Suppressor macrophage treated with lipopolysaccharide for 4 hours (primary cell): ENCODE results near the gene CAMTA1.
"Not testable (repeated sequence)": the region's sequence is repeated elsewhere in the genome, so short reads cannot be mapped to it uniquely, and the experiment has no call there.

Experiments
- DNase-seq: peaks from one replicate; pipeline ENCODE4 v3.0.0-alpha.2; 2020

The CAMTA1 gene

DNA sequence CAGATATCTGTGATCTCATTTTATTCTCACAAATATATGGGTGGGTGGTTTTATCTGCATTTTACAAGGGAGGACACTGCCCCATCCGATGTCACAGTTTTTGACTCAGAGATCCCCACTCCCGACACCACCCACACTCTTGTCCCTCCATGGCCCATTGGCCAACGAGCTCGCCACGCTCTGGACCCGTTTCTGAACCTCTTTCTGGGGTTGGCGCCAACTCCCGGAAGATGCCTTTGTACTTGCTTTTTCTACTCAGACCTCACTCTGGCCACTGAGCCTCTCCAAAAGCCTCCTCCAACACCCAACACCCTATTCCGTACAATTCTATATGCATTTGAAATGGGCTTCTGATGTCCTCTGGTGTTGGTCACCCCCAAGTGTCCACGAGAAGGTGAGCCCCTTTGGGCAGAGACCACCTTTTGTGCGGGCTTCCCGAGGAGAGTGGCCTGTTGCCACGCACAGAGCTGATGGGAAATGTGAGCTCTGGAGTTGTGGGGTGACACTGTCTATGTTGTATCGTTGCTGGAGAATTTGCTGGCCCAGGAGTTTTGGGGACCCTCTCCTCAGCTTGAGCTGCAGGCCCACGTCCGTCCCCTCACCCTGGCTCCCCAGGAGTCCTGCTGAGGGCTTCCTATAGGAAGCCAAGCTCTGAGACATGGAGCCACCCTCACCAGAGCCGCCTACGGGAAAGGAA lies 618.9 kb downstream of the CAMTA1 start:
- no peak for DNase-seq

DNA sequence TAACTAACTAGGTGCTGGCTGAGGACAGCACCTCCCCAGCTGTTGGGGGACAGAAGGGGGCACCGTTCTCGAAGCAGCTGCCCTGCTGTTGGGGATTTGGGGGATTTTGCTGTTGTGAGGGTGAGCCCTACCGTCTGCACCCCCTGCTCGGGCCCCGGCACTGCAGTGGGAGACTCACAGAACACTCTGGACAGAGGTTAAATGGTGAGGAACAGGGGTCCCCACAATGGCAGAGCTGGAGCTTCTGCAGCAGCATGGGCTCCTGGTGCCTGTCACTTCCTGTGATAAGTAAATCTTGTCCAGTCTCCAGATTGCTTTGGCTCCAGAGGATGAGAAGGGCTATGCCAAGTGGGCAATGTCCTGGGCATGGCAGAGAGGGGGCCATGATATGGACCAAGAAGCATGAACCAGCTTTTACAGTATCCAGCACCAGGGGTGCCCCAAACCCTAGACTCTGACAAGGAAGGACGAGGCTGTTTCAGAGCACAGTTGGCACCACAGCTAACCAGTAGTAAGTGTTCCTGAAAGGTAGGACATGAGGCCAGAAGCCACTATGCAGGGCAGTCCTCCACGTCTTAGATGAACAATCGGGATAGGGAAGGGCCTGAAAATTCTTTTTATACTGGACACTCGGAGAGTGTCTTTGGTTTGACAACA lies 620.7 kb downstream of the CAMTA1 start:
- no peak for DNase-seq

- no peak for DNase-seq
Observed at GRCh38 chr1:7406641-7407543, 621.6 kb downstream of the CAMTA1 start.

DNA sequence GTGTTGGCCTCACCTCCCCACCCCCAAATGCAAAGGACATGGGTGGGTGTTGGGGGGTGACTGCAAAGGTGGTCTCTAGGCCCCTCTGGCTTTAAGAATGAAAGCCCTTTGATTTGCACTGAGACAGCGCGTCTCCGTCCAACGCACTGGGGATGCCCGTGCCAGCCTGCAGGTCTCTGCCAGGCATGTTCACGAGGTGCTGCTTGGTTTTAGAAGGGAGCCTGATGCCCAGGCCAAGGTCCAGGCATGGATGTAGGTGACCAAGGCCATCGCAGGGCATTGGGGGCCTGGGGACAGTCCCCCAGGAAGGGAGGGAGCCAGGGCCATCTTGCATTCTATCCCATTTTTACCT lies 622.3 kb downstream of the CAMTA1 start:
- DNase-seq = no peak

DNA sequence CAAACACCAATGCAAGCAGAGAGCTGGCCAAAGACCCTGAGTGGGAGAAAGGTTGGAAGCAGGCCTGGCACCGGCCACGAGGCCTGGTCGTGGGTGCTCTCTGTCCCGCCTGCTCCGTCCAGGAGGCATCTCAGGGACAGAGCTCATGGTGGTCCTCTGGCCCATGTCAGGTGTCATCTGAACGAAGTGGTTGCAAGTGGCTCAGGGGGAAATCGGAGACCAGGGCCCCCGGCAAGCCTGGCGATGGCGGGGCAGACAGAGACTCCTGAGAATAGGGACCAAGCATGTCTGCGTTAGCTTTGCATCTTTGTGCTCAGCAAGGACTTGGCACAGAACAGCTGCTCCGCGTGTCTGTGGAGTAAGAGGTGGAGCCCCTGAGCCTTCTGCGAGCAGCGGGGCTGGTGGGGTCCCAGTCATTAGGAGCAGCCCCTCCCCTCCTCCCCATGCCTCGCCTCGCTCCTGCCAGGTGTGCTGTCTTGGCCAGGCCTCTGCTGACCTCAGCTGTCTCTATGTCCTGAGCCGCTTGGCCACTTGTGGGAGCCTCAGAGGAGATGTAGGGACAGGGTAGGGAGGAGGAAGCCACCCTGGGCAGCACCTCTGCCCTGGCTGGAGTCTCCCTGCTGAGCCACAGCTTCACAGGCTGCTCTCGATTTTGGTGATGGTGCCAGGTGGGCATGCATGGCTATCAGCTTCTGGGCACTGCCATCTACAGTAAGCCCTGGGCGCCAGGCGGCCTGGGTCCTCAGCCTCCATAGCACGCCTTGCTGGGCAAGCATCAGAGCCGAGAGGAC lies 622.9 kb downstream of the CAMTA1 start:
- no peak for DNase-seq

GRCh38 chr1:7408771-7409150 lies 623.5 kb downstream of the CAMTA1 start:
- no peak for DNase-seq

GRCh38 chr1:7409278-7409677 lies 624.0 kb downstream of the CAMTA1 start:
- no peak for DNase-seq

DNA sequence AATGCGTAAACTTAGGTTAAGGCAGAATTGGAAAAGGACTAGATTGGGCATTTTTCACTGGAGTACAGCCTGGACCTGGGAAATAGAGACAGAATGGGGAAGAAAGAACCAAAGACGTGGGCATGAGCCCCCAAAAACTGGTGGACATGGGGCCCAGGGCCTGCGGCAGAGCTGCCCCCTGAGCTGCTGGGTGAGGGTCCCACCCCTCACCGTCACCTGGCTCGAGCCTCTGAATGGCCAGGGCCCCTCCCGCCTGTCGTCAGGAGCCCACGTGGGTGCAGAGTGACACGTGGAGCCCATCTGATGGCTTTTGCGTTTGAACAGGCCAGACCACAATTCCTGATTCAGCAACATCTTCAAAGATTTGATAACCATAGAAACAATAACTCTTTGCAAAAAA lies 624.9 kb downstream of the CAMTA1 start:
- no peak for DNase-seq

- not testable (repeated sequence) for DNase-seq
Observed at GRCh38 chr1:7417618-7418017, 632.4 kb downstream of the CAMTA1 start.

DNA sequence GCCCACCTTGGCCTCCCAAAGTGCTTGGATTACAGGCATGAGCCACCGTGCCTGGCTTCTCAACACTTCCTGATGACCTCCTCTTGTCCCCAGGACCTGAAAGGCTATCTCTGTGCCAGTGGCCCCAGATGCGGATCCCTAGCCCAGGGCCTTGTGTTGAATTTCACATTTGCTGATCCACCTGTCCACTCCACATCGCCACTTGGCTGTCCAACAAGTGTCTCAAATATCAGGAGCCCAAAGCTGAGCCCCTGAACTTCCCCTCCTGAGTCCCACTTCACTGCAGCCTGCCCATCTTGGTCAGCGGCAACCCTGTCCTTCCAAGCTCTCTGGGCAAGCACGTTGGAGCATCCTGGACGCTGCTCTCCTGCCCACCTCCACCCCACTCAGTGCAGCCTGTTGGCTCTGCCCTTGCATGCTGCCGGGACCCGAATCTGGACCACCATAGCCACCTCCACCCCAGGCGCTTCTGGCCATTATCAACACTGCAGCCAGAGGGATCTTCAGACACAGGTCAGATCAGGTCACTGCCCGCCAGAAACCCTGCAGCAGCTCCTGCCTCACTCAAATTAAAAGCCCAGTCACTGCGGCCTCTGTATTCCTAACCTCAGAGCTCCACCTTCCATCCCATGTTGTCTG lies 633.3 kb downstream of the CAMTA1 start:
- no peak for DNase-seq

GRCh38 chr1:7420098-7420445 lies 634.8 kb downstream of the CAMTA1 start:
- no peak for DNase-seq

DNA sequence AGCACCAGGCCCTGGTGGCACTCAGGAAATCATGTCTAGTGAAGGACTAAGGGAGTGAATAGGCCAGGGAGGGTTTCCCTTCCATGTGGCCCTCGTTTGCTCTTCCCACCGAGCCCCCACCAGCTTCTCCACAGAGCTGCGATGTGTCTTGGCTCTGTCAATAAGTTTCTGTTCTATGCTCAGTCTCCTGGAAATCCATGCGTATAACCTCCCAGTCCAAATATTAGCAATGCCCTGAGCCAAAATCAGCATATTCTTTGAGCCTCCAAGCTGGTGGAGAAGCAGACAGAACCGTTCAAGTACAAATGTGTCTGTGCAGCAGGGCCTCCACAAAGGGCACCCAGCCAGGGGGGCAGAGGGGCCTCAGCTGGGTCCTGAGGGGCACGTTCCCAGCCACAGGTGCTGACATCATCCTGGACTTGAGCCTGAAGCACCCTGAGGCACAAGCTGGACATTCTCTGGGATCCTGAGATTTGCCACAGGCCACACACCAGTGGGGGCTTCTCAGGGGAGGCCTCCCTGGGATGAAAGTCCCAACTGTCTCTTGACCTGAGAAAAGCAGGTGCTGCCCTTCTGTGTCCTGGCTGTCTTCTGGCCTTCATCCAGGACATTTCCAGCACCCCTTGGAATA lies 635.3 kb downstream of the CAMTA1 start:
- no peak for DNase-seq

GRCh38 chr1:7421471-7422075 lies 636.3 kb downstream of the CAMTA1 start:
- DNase-seq = no peak

GRCh38 chr1:7422081-7422480 lies 636.8 kb downstream of the CAMTA1 start:
- DNase-seq = no peak

DNA sequence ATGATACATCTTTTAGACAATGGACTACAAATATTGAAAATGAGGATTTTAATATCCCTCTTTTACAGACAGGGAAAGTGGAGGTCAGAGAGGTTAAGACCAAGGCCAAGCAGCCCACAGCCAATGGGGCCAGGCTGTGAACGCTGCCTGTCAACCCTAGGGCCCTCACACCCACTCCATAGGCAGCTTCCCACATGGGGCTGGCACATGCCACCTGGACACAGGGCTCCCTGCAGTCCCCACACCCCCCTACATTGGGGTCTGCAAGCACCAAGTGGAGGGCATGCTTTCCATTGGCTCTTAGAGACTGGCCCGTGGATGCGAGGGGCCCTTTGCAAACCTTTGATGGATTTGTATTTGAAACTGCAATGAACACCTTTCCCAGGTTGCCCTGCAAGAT lies 637.3 kb downstream of the CAMTA1 start:
- no peak for DNase-seq

DNA sequence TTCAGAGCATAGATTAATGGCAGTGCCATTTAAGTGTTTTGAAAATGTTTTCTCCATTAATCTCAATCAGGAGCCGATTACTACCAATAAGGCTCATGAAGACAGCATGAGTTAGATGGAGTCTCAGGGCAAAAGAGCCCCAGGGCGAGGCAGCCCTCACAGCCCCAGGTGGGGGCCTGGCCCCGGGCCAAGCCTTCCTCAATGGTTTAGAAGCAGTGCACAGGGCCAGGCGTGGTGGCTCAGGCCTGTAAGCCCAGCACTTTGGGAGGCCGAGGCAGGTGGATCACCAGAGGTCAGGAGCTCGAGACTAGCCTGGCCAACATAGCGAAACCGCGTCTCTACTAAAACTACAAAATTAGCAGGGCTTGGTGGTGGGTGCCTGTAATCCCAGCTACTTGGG lies 637.7 kb downstream of the CAMTA1 start:
- no peak for DNase-seq

DNA sequence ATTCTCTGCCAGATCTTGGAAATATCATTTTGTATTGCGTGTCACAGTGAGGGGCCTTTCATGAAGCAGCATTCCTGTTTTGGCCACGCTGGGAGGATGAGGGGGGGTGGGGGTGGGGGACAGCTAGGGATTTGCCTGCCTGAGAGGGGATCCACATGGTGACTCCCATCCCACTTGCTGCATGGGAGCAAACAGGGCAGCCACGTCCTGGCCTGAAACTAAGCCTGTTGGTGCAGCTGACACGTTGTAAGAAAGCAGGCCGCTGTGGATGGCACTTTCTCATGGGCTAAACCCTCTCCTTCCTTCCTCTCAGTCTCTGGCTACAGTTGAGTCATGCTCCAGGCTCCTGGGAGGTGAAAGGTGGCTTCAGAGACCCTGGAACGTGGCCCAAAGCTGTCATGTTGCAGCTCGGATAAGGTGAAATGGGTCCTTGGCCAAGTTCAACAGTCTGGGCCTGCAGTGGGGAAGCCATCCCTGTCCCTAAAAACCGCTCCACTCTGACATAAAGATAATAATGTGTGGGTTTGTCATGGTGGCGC lies 639.2 kb downstream of the CAMTA1 start:
- DNase-seq = no peak

DNA sequence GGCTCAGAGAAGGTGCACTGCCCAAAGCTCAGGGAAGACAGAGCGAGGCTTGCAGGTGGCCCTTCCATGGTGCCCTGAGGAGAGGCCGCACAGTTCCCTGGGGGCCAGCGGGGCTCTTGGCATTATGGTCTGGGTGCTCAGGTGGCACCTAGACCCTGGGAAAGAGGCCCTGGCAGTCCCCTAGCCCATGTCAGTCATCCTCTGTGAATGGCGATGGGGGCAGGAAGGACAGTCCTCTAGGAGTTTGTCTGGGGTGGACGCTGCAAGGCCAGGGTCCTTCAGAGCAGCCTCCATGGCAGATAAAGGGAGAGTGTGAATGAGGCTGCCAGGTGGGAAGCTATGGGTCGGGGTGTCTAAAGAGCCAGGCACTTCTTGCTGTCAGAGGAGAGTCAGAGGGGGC lies 640.0 kb downstream of the CAMTA1 start:
- no peak for DNase-seq

DNA sequence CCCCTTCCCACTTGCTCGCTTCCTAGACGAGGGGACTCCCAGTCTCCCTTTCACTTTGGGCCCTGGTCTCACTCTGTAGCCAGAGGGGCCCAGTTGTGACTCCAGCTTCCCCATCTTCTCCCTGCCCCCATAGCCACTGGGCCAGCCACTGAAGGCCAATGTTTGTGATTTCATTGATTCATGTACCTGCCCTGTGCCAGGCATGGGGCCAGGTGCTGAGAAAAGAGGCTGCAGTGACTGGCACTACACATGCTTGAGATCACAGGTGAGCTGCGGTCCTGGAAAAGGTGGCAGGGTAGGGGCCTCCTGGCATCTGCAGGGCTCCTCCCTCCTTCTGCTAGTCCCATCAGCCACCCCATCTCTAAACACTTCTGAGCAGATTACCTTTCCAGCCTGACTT lies 640.5 kb downstream of the CAMTA1 start:
- DNase-seq = no peak

GRCh38 chr1:7426780-7427604 lies 641.7 kb downstream of the CAMTA1 start:
- no peak for DNase-seq
